HG02571 (cell line): ENCODE data around the gene SYMPK.
"Not testable (repeated sequence)": the region's sequence is repeated elsewhere in the genome, so short reads cannot be mapped to it uniquely, and the experiment has no call there.

Experiments used
- ATAC-seq: cut with Tn5 transposase; IDR thresholded peaks from one replicate; pipeline ENCODE4 v1.9.1; 2021; ENCODE audit warnings: mild to moderate bottlenecking, moderate library complexity; ENCODE audit not compliant: unreplicated experiment

Gene SYMPK

GRCh38 chr19:45862564-45863334 is at the start of gene SYMPK:
SYMPK (minus strand) TSS chr19:45863147; CDS start chr19:45854495, 8,652 bp downstream.
- ATAC-seq, result peak; percentile 87

GRCh38 chr19:45911291-45911690 is 48.3 kb upstream of the SYMPK start:
- no peak for ATAC-seq

GRCh38 chr19:45908956-45909355 is 46.0 kb upstream of the SYMPK start:
- ATAC-seq, result no peak

- no peak for ATAC-seq
These were observed 43.3 kb upstream of the SYMPK start for GRCh38 chr19:45906221-45906620.

- ATAC-seq, result no peak
These were observed 42.1 kb upstream of the SYMPK start for GRCh38 chr19:45905011-45905410.

- ATAC-seq, result peak; percentile 81
These were observed 40.0 kb upstream of the SYMPK start for GRCh38 chr19:45902651-45903625.

- ATAC-seq, result no peak
These were observed 39.1 kb upstream of the SYMPK start, which contains the start of gene MYPOP for GRCh38 chr19:45901912-45902650. MYPOP (minus strand) TSS chr19:45902613; CDS start chr19:45901773, 840 bp downstream.

- no peak for ATAC-seq
These were observed 38.5 kb upstream of the SYMPK start for GRCh38 chr19:45901432-45901911.

- no peak for ATAC-seq
These were observed 37.9 kb upstream of the SYMPK start for GRCh38 chr19:45900738-45901431.

- ATAC-seq, result no peak
These were observed 37.1 kb upstream of the SYMPK start for GRCh38 chr19:45899919-45900589.

GRCh38 chr19:45899253-45899652 is 36.3 kb upstream of the SYMPK start:
- no peak for ATAC-seq

- ATAC-seq, result no peak
These were observed 34.4 kb upstream of the SYMPK start for GRCh38 chr19:45897261-45897812.

- ATAC-seq, result not testable (repeated sequence)
These were observed 33.1 kb upstream of the SYMPK start for GRCh38 chr19:45895983-45896599.

- ATAC-seq, result no peak
These were observed 32.6 kb upstream of the SYMPK start for GRCh38 chr19:45895519-45895972.

- no peak for ATAC-seq
These were observed 27.9 kb upstream of the SYMPK start for GRCh38 chr19:45890877-45891276.

- ATAC-seq, result no peak
These were observed 26.4 kb upstream of the SYMPK start for GRCh38 chr19:45889210-45889885.

GRCh38 chr19:45887200-45887710 is 24.3 kb upstream of the SYMPK start:
- ATAC-seq, result no peak
